Progenitor cell of endocrine pancreas (in vitro differentiated cells): ENCODE data around the gene P4HA2. TPM values are rescaled to one million over a fixed set of nuclear protein-coding genes. Genes with fewer than 3 reads are reported as not detected.

Source experiments
- DNase-seq: peaks from one replicate; pipeline ENCODE4 v3.0.0; 2021; ENCODE audit warnings: low spot score; ENCODE audit not compliant: unreplicated experiment
- H3K27ac Mint-ChIP-seq: 2 replicates; pipeline ENCODE4 v1.8.0; 2021; ENCODE audit warnings: mild to moderate bottlenecking, moderate library complexity, mixed read lengths
- H3K27me3 Mint-ChIP-seq: 2 replicates; pipeline ENCODE4 v1.8.0; 2021; ENCODE audit warnings: mixed read lengths
- H3K36me3 Mint-ChIP-seq: 2 replicates; pipeline ENCODE4 v1.8.0; 2022; ENCODE audit warnings: mixed read lengths; ENCODE audit not compliant: insufficient read depth
- H3K4me1 Mint-ChIP-seq: 2 replicates; pipeline ENCODE4 v1.8.0; 2021; ENCODE audit warnings: low read depth, mixed read lengths
- H3K4me3 Mint-ChIP-seq: 2 replicates; pipeline ENCODE4 v1.8.0; 2021; ENCODE audit warnings: low read depth, mild to moderate bottlenecking, moderate library complexity, mixed read lengths
- H3K9me3 Mint-ChIP-seq: 2 replicates; pipeline ENCODE4 v1.8.0; 2021; ENCODE audit warnings: low read depth, mixed read lengths
- total RNA-seq: library from RNA; stranded (reverse); gene quantifications from 2 replicates; pipeline ENCODE4 v1.2.1, GENCODE V29; 2021
- TF ChIP-seq, protein P1 (sequence below): fragments of 200-600 bp; sonication (generic); IDR thresholded peaks from one replicate; pipeline ENCODE4 v1.5.0; 2021; ENCODE audit warnings: antibody characterized with exemption, mild to moderate bottlenecking; ENCODE audit not compliant: unreplicated experiment

Gene P4HA2
- total RNA-seq, 1 donor from 2014 or later = 18.5 TPM

DNA sequence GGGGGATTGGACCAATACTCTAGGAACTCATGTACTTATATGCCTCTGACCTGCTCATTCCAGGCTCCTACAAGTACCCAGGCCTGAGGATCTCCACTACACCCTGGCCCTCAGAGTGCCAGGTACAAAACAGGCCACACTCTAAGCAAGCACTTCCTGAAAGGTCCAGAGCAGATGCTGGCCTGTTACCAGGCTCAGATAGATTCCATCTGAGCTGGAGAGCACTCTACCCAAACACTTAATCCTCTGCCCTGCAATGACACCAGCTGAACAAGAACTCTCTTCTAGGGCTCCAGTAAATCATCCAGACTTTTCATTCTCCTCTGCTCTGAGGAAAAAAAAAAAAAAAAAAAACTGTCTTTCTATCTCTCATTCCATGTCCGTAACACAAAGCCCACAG lies 2.9 kb downstream of the P4HA2 start:
- Mint-ChIP-seq H3K27me3 (peaks cover 31% of the 10 kb centered on the region), H3K9me3 (no peaks in the 10 kb centered on the region), H3K27ac (no peak overlapping the region), H3K36me3 (no peaks in the 10 kb centered on the region), H3K4me1 (peaks cover 10% of the 10 kb centered on the region), H3K4me3 (no peak overlapping the region)
- TF ChIP-seq, protein P1, sequence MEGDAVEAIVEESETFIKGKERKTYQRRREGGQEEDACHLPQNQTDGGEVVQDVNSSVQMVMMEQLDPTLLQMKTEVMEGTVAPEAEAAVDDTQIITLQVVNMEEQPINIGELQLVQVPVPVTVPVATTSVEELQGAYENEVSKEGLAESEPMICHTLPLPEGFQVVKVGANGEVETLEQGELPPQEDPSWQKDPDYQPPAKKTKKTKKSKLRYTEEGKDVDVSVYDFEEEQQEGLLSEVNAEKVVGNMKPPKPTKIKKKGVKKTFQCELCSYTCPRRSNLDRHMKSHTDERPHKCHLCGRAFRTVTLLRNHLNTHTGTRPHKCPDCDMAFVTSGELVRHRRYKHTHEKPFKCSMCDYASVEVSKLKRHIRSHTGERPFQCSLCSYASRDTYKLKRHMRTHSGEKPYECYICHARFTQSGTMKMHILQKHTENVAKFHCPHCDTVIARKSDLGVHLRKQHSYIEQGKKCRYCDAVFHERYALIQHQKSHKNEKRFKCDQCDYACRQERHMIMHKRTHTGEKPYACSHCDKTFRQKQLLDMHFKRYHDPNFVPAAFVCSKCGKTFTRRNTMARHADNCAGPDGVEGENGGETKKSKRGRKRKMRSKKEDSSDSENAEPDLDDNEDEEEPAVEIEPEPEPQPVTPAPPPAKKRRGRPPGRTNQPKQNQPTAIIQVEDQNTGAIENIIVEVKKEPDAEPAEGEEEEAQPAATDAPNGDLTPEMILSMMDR = no peak
- DNase-seq = no peak

DNA sequence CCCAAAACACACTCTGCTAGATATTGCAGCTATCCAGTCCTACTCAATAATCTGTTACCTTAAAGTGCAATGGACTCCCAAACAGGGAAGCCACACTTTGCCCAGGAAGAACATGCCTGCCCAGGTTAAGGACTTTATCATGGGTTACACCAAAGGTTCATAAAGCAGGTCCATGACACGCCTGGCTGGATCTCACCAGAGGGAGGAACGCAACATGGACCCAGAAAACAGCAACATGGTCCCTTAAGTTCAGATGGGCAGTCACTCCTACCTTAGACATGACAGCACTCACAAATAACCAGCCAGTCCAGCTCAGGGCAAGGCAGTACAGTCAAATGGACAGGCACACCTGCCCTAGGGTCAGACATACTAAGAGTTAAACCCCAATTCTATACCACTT lies 3.8 kb downstream of the P4HA2 start:
- H3K9me3 Mint-ChIP-seq = no peaks in the 10 kb centered on the region
- no peak for DNase-seq
- H3K4me1 Mint-ChIP-seq = peaks cover 10% of the 10 kb centered on the region
- TF ChIP-seq, protein P1 = no peak
- H3K27ac Mint-ChIP-seq = no peak overlapping the region
- no peak overlapping the region for H3K4me3 Mint-ChIP-seq
- H3K36me3 Mint-ChIP-seq = no peaks in the 10 kb centered on the region
- peaks cover 22% of the 10 kb centered on the region for H3K27me3 Mint-ChIP-seq

DNA sequence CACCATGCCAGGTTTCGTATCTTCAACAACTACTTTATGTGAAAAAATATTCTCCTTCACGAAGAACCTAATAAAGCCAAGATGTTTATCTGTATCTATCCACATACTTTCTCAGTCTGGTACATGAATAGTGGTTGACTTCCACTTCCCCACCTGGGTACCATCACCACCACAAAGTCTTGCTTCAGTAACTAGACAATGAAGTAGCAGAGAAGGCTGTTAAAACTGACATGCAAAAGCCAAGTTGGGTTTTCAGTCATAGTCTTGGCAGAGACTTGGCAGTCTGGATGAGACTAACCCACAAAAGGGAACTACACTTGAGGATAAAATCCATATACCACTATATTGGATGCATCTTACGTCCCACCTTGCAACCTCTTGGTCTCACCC lies 5.0 kb downstream of the P4HA2 start:
- Mint-ChIP-seq H3K4me3 (no peak overlapping the region), H3K27me3 (peaks cover 22% of the 10 kb centered on the region), H3K4me1 (peaks cover 10% of the 10 kb centered on the region), H3K9me3 (no peaks in the 10 kb centered on the region), H3K27ac (no peak overlapping the region), H3K36me3 (no peaks in the 10 kb centered on the region)
- TF ChIP-seq, protein P1 = no peak
- no peak for DNase-seq

DNA sequence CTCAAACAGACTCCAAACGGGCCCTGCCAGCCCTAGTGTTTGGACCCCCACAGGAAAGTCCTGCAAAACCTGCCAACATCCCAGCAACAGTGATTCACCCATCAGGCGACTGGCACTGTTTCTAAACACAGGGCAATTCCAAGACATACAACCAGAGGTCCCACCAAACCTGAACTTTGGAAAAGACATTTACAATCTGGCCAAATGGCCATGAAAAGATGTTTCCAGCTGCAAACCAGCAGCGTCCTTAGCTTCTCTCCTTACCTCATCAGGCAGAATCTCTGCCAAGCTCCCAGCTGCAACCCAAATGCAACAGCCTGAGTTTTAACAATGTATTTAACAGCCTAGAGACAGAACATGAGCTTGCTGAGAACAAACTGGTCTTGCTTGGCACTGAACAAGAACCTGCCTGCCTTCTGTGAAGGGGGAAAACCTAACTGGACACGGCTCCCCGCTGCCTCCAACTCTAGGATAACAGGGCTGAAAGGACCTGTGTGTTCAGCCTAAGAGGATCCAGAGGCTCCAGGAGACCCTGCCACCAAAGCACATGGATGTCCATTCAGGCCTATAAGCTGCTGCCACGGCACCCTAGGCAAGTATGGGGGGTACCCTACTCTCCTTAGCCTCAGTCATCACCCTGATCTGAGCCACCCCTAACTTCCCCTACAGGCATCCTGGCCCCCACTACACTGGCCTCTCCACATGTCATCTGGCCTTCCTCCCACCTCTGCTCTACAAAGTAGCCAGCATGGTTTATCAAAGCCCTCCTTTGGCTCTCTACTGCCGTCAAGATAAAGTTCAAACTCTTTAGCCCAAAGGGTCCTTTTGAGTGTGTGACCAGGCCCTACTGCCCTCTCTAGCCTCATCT lies 5.6 kb downstream of the P4HA2 start:
- no peak overlapping the region for H3K27ac Mint-ChIP-seq
- peaks cover 21% of the 10 kb centered on the region for H3K27me3 Mint-ChIP-seq
- no peaks in the 10 kb centered on the region for H3K9me3 Mint-ChIP-seq
- peaks cover 9% of the 10 kb centered on the region for H3K4me1 Mint-ChIP-seq
- TF ChIP-seq, protein P1 = no peak
- no peaks in the 10 kb centered on the region for H3K36me3 Mint-ChIP-seq
- no peak overlapping the region for H3K4me3 Mint-ChIP-seq
- no peak for DNase-seq

DNA sequence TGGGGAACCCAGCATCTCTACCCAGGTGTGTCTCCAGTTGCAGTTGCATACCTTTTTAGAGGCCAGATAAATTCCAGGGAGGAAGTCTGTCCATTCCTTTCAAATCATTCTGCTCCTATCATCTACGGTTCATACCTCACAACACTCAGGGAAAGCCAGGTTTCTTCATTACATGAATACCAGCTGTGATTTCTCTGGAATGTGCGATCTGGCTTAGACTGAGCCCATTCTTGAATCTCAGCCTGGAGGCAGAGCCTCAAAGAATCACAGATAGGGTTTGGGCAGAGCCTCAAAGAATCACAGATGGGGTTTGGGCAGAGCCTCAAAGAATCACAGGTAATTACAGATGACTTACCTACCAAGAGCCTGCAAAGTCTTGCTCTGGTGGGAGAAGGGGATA lies 7.2 kb downstream of the P4HA2 start:
- no peak for DNase-seq
- Mint-ChIP-seq H3K4me3 (no peak overlapping the region), H3K27ac (no peak overlapping the region), H3K4me1 (peaks cover 6% of the 10 kb centered on the region), H3K9me3 (no peaks in the 10 kb centered on the region), H3K27me3 (peaks cover 9% of the 10 kb centered on the region), H3K36me3 (peaks cover 2% of the 10 kb centered on the region)
- TF ChIP-seq, protein P1 = no peak
